CD4-positive, alpha-beta T cell treated with Interleukin-1 beta for 1 hour (primary cell): ENCODE data around the gene FKBP8.

Experiments
- DNase-seq, 2 donors: peaks; one replicate each; pipeline ENCODE4 v3.0.0-alpha.2; 2020 to 2022

Gene FKBP8

DNA sequence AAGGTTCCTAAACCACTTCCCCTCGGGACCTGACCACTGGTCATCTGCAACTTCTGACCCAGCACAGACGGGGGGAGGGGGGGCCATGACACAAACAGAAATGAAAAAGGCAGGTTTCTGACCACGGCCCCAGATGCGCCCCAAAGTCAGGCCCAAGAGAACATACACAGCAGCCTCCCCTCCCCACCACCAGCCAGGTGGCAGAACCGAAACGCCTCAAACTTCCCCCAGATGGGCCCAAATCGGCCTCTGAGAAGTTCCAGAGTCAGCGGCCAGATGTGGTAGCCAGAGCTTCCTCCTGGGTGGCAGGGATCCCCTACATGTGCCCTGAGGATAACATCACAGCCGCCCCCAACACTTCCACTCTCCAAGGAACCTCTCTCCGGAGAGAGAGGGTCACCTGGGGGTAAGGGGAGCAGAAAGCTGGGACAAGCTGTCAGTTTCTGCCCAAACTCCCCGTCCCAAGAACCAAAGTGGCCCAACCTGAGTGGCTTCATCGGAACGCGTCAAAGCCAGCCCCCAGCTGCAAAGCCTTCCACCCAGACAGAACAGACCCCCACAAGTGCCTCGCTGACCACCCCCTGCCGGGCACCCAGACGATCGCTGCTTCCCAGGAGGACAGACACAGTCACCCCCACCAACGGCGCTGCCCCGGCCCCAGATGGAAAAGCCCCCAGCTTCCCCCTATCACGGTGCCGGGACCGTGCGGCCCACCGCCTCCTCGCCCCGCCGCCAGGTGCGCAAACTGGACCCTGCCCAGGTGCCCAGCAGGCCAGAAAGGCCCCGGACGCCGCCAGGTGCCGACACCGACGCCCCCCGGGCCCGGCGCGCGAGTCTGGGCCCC is 22.3 kb downstream of the FKBP8 start:
- peak; percentile 27 to 53 for DNase-seq

DNA sequence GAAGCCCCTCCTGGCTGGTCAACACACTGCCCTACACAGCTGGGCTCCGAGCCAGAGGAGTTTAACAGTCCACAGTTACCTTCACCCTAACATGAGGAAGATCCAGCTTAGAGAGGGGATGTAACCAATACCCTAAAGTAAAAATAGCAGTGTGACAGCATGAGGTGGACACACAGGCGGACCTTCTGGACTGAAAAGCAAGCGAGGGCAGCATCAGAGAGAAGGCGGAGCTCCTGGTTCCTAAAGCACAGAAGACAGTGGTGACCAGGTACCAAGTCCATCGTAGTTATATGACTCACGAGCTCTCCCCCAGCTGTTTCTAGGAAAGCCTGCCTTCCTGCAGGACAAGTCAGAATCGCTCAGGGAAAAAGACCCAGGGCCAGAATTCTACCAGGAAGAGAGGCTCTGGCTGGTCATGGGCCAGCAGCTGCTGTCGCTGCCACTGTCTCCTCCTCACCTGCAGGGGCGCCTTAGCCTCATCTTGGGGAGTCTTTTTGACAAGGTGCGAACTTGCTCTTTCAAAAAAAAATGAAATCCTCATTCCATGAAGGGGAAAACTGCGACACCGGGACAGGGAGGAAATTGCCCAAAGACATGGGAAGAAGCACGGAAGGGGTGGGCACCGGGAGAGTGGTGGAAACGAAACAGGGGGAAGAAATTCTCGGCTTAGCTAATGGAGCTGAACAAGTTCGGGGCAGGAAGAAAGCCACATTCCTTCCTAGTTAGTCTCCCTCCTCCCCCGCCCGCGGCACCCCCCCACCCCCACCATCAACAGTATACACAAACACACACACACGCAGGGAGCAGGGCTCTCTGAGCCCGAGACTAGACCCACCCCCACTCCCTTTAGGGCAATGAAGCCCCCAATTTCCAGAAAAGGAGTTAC is 23.2 kb downstream of the FKBP8 start:
- DNase-seq: peak; percentile 68 to 70

DNA sequence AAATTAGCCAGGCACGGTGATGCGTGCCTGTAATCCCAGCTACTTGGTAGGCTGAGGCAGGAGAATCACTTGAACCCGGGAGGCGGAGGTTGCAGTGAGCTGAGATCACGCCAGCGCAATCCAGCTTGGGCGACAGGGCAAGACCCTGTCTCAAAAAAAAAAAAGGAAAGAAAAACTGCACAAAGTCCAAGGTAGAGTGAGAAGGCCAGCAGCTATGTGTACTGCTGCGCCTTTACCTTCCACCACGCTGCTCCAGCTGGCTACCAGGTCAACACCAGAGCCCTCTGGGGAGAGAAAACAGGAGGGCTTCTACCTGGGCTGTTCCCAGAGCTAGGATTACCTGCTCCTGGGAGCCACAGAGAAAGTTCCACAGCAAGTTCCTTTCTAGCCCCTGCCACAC is 24.7 kb downstream of the FKBP8 start:
- DNase-seq: no peak

DNA sequence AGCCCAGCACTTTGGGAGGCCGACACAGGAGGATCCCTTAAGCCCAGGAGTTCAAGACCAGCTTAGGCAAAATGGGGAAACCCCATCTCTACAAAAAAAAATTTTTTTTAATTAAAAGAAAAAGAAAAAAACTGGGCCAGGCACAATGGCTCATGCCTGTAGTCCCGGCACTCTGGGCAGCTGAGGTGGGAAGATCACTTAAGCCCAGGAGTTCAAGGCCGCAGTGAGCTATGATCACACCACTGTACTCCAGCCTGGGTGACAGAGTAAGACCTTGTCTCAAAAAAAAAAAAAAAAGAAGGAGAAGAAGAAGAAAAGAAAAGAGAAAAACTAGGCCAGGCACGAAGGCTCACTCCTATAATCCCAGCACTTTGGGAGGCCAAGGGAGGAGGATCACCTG is 25.8 kb downstream of the FKBP8 start:
- no peak for DNase-seq

DNA sequence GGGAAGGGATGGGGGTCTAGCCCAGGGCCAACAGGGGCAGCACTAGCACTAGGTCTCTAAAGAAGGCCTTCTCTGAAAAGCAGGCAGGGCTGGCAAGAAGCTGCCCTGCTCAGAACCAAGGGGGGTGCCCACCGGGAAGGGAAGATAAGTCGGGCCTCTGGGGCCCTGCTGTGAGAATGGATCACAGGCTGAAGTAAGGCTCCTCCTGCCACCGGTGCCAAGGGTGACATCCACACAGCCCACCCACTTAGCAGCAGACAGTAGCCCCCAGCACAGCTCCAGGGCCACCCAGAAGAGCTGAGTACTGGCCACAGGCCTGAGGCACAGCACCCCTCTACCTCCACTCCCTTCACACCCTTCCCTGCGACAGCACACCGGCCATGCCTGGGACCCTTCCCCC is 27.4 kb downstream of the FKBP8 start:
- no peak for DNase-seq

DNA sequence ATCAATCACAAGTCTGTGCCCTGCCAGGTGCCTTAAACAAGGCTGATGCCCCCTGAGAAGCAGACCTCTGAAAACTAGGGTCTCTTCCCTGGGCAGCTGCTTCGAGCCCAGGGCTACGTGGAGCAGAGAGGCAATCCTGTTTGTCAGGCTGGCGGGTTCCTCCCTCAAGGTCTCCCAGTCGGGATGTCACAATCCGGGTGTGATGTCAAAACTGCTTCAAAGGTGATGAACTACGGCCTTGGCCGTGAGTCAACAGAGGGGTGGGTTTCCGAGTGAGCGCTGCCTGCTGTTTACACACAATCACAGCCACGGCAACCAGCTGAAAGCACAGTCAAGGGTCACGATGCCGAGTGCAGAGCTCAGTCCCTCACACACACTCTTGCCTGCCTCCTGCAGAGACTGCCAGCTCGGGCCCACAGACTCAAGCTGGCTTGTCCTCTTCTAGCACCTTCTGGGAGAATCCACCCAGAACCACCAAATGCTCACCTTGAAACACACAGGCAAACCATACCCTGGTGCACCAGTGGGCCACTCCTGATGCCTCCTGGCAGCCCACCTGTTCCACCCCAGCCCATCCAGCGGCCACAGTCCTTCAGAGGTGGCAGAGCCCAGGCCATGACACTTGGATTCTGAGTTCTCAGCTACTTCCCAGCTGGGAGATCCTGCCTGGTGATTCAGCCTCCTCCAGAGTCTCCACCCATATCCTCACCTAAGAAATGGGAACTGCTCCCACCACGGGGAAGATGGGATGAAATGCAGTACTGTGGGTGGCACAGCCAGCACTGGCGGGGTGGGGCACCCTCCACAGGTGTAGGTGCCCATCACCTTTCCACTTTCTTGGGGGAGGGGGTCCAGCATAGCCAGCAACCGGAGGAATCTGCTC is 28.3 kb downstream of the FKBP8 start:
- DNase-seq: peak in 1 of 2 donors; percentile 82

DNA sequence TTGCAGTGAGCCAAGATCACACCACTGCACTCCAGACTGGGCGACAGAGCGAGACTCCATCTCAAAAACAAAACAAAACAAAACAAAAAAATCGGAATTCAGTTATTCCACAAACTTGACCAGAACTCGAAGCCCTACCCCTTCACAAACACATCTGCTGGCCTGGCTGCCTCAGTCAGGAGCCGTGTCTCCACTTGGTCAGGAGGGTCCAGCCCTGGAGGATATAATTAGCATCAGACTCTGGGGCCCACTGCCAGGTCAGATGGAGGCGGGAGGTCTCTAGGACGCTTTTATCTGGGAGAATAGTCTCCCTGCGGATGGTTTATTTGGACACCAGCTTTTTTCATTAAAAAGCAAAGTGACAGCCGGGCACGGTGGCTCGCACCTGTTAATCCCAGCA is 29.5 kb downstream of the FKBP8 start:
- no peak for DNase-seq

DNA sequence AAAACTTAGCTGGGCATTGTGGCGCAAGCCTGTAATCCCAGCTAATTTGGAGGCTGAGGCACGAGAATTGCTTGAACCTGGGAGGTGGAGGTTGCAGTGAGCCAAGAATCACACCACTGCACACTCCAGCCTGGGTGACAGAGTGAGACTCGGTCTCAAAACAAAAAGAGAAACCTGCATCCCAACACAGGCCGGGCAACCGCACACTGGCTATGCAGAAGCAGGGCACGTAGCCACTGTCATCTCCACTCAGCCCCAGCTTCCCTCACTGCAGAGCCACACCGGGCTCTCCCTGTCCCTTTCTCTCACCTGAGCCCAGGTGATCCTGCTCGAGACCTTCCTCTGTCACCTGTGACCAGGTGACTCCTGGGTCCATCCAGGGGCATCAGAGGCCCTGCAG is 33.2 kb downstream of the FKBP8 start:
- no peak for DNase-seq

DNA sequence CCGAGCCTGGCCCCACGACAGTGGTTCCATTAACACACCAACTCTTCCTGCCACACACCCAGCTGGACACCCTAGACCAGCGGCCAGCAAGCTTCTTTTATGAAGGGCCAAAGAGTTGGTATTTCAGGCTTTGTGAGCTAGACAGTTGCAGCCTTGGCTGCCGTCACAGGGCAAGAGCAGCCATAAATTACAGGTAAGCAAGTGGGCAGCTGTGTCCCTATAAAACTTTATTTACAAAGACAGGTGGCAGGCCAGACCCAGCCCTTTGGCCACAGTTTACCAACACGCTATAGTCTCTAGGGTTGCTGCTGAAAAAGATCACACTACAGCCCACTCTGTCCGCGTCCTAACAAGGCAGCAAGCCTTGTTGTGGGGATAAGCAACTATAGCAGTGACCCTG is 34.8 kb downstream of the FKBP8 start:
- no peak for DNase-seq

DNA sequence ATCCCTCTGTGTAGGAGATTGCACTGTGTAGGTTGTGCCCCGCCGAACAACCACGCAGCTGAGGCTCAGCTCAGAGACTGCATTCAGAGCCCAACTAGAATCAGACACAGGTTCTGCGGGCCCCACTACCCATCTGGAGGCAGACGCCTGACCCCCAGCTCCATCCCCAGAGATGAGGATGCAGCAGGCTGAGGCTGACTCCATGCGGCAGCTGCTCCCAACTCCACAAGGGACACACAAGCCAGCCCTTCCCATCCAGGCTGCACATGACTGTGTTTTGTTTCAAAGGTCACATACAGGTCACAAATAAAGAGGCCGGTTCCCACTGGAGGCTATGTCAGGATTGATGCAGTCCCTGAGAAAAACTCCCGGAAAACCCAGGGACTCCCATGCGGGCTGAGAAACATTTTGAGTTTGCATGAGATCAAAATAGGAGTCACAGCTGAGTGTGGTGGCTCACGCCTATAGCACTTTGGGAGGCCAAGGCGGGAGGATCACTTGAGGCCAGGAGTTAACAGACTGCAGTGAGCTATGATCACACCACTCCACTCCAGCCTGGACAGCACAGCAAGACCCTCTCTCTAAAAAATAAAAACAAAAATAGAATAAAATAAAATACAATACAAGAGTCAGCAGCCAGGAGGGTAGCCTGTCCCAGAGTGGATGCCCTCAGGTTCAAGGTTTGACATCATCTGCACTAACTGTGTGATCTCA is 35.5 kb downstream of the FKBP8 start:
- no peak for DNase-seq

DNA sequence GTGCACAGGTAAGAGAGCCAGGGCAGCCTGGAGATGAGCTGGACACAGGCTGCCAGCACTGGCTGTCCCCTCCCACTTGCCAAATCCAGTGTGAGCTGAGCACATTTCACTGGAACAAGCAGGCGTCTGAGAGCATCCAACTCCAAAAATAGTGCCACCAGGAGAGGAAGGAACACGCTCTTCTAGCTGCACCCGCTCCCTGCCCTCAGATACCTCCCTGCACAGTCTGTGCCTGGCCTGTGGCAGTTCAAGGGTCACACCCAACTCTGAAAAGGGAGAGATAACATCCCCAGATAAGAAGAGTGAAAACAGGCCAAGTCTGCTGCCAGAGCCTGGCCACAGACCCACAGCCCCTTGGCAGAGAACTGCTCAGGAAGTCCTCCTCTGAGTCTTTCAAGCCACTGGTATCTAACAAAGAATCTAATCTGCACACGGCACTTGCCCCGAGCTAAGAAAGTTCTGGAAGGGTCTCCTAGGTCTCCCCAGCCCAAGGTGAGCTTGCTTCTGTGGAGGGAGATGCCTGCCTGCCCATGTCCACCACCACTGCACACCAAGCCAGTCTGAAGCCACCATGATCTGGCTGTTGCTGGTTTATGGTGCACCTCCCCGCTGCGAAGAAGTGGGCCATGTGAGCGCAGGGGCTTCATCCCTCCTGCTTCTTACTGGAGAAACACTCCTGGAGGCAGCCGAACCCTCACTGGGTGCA is 36.2 kb downstream of the FKBP8 start:
- DNase-seq: peak; percentile 40 to 66

DNA sequence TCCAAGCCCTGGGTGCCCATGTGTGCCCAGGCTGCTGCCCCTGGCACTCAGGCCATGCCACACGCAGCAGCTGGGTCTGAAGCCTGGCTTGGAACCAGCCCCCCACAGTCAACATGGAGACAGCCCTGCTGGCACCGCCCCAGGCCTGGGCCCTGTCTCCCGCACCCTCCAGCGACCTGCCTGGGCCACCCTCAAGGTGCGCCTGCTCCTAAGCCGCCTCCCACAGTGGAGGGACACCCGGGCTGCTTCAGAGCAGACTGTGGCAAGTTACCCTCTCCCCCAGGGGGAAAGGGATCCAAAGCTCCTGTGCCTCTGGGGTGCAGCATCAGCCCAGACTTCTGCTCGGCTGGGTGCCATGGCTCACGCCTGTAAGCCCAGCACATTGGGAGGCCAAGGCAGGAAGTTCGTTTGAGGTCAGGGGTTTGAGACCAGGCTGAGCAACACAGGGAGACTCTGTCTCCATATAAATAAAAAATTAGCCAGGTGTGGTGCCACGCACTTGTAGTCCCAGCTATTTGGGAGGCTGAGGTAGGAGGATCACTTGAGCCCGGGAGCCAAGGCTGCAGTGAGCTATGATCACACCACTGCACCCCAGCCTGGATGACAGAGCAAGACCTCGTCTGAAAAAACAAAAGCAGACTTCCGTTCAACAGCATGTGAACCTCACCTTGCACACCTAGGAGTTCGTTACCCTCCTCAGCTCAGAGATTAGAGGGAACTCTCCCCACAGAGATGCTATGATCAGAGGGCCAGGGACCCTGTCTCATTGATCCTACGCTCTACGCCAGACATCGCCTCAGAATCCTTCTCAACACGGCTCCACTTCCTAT is 37.1 kb downstream of the FKBP8 start:
- no peak for DNase-seq

DNA sequence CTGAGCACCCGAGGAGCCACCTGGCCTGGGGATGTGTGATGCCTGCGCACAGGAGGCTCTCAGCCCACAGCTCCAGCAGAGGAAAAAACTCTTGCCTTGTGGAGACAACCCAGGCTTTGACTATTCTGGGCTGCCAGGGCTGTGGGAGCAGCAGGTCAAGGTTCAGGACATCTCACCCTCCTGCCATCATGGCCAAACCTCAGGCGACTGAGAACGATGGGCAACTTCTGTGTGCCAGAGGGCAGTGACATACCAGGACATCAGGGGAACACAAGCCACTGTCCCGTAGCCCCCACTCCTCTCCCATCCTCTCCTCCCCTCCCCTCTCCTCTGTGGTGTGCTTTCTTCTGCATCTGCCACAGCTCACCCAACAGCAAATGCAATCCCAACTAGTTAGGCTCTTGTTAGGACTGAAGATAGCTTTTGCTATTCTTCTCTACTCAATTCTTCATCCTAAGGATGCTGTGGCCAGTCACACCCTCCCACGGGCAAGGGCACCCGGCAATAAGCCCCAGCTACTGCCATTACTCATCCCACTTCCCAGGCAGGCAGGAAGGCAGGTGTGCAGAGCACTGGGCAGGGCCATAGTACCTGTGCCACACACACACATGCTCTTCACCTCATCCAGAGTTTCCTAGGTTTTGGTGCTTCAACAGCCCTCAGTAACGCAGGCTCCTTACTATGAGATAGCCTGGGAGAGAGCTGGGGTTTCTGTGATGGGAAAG is 38.3 kb downstream of the FKBP8 start:
- DNase-seq: no peak

DNA sequence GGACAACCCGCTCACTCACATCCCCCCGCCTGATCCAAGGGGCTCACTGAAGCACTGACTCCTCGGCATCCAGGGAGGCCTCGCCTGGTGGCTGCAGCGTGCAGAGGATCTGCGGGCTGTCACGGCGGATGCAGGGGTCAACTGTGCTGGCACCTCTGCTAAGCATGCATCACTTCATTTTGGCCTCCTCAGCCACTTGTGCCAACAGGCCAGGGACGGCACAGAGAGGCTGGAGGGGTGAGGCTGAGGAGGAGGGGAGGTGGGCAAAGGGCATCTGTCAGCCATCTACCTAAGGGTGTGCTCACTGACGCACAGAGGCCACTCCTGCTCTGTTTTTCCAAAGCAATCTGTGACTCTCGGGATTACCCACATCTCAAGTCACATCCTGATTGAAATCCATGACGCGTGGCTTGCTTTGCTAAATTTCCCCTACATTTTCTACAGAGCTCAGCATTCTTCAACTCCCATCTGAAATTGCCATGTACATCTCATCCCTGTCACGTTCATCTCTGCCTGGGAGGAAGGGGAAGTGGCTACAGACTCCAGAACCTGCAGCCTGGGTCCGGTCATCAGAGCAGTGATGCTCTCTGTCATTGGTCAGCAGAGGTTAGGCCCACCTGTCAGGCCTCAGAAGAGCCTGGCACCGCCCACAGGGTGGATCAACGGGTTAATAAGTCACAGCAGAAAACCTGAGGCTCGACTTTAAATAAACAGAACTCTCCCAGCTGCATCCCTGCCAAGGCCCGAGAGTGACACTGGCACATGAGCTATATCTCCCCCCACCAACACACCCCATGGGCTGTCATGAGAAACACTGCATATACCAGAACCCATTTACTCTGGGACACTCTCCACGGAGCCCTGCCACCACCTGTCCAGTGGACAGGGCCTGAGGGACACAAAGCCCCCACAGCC is 39.1 kb downstream of the FKBP8 start:
- DNase-seq: no peak

DNA sequence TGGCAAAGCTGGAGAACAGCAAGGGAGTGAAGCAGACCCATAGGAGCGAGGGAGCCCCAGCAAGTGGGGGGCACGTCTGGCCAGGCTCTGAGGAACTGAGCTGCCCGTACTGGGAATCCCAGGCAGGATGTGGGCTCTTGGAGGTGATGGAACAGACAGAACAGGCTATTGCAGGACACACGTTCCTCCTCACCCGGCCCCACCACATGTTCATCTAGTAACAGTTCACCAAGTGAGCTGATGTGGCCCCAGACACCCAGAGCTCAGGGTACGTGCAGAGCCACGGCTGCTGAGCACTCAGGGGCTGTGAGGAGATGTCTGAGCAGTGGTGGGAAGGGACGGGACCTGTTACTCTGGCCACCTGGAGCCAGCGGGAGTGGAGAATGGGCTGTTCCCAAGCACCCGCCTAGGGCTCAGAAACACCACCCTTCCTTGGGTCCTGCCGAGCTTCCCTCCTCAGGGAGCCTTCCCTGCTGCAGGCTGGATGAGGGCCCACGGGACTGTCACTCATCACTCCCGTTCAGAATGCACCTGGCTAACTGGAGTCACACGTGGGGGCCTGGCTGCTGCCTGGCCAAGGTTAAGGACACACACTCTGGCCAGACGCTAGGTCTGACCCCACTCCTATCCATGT is 39.9 kb downstream of the FKBP8 start:
- DNase-seq: no peak

DNA sequence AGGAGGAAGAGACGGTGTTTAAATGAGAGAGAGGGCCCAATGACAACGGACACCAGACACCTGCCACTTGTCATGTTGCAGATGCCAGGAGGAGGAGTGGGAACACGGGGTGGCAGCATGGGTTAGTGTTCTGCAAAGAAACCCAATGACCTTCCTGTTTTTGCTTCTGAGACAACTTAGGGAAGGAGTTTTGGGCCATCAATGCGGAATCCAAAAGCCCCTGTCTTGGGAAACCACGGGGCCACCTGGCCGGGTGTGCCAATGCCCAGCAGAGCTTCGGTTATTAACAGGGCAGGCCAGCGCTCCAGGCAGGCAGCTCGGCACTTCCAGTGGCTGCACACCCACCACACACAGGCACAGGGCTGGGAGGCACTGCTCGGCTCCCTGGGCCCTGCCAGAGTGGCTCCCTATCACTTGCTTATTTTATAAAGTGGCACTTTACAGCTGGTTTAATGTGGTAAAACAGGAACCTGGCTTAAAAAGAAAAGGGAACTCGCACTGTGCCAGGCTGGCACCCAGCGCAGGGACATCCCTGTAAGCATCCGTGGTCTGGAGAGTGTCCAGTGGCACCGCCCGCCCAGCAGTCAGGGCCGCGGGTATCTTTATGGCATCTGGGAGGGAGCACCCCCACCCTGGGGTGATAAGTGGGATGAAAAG is 40.6 kb downstream of the FKBP8 start:
- DNase-seq: peak in 1 of 2 donors; percentile 43

DNA sequence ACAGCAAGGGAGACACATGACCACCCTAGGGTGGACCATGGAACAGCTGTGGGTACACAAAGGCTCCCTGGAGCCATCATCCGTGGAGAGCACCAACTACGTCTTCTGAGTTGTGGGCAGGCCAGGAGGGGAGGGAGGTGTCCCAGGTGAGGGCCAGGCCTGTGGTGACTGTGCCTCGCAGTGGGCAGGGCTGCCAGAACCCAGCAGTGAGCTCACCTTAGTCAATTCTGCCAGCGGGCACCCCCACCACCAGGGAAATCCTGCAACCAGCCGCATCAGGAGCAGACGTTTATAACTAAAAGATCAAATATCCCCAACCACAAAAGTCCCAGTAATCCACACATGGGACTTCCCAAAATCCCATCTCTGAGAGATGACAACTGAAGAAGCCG is 41.1 kb downstream of the FKBP8 start:
- DNase-seq: no peak

DNA sequence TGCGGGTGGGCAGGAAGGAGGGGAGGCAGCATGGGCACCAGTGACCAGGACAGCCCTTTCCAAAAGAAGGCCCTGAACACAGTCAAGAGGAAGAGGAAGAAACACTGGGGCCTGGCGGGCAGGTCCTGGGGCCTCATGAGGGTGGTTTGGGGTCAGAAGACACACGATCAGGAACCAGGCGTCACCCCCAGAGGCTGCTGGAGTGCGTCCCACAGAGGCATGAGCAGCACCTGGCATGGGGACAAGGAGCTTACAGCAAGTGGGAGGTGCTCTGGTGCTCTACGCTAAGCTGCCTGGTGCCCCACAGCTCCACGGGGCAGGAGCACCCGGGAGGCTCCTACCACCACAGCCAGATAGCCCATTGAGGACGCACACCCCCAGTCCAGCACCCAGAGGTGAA is 41.5 kb downstream of the FKBP8 start:
- no peak for DNase-seq
